BJ (cell line): Measurements from ENCODE around the gene RAB35. TPM values are rescaled to one million over a fixed set of nuclear protein-coding genes. Genes with fewer than 3 reads are reported as not detected.

Experiments
- CTCF ChIA-PET: fragments of 350-600 bp; formaldehyde crosslinking; extraction: SDS; loops from one replicate; lab custom pipeline; 2021; ENCODE audit warnings: antibody characterized with exemption, inconsistent platforms; lab: Yijun Ruan, JAX
- POLR2A ChIA-PET: fragments of 300-600 bp; sonication (Branson Sonifier 250); formaldehyde crosslinking; extraction: SDS; loops from one replicate; lab custom pipeline; 2021; ENCODE audit warnings: antibody characterized with exemption; lab: Charles Lee
- DNase-seq: peaks from one replicate; pipeline ENCODE4 v3.0.0-alpha.2; 2011; ENCODE audit warnings: low read depth
- H3K27me3 ChIP-seq: 2 replicates; pipeline ENCODE4 v1.6.0; 2011; ENCODE audit warnings: low read length; ENCODE audit not compliant: control insufficient read depth, insufficient read depth
- H3K36me3 ChIP-seq: 2 replicates; pipeline ENCODE4 v1.5.1; 2011; ENCODE audit warnings: low read length; ENCODE audit not compliant: control insufficient read depth, insufficient read depth
- H3K4me3 ChIP-seq: 2 replicates; pipeline ENCODE4 v1.5.1; 2011; ENCODE audit warnings: low read depth, mild to moderate bottlenecking, control low read depth, low read length
- polyA plus RNA-seq: library from polyadenylated mRNA; depleted of rRNA; stranded (reverse); fragments of >200 nt; gene quantifications from 2 replicates; pipeline ENCODE4 v1.2.3, GENCODE V29; 2011
- TF ChIP-seq, protein P1 (sequence below): IDR thresholded peaks from 2 replicates; pipeline ENCODE4 v1.5.1; 2011; ENCODE audit warnings: low read depth, mild to moderate bottlenecking, control low read depth, inconsistent platforms, low read length, moderate library complexity; ENCODE audit not compliant: insufficient read depth

The RAB35 gene
- polyA plus RNA-seq, 1 experiment = 50.3 TPM

DNA sequence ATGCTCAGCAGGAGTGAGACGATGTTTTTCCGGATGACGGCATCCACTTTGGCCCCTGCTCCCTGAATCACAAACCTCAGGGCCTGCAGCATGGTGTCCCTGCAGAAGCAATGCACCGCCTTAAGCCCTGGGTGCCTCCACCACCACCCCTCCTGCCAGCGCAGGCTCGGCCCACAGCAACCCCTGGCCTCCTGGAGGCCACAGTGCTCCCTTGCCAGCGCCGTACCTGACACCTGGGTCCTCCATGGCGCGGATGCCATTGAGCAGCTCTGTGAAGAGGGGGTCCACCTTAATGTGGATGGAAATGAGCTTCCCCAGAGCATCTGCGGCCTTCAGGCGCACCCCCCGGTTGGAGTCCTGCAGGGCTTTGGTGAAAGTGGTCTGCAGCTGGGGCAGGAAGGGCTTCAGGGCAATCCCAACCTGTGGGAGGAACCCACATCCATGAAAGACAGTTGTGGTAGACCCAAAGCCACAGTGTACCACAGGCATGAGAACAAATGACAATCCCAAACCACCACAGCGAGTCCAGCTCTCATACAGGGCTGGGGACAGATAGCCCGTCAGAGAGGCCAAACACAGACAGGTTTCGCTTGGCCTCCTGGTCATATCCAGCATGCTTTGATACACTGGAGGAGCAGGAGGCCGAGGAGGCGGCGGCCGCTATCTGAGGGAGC lies 17.9 kb upstream of the RAB35 start:
- Histone ChIP-seq H3K27me3 (no peaks in the 10 kb centered on the region), H3K4me3 (no peak overlapping the region), H3K36me3 (peaks cover 69% of the 10 kb centered on the region)
- DNase-seq = no peak
- TF ChIP-seq, protein P1, sequence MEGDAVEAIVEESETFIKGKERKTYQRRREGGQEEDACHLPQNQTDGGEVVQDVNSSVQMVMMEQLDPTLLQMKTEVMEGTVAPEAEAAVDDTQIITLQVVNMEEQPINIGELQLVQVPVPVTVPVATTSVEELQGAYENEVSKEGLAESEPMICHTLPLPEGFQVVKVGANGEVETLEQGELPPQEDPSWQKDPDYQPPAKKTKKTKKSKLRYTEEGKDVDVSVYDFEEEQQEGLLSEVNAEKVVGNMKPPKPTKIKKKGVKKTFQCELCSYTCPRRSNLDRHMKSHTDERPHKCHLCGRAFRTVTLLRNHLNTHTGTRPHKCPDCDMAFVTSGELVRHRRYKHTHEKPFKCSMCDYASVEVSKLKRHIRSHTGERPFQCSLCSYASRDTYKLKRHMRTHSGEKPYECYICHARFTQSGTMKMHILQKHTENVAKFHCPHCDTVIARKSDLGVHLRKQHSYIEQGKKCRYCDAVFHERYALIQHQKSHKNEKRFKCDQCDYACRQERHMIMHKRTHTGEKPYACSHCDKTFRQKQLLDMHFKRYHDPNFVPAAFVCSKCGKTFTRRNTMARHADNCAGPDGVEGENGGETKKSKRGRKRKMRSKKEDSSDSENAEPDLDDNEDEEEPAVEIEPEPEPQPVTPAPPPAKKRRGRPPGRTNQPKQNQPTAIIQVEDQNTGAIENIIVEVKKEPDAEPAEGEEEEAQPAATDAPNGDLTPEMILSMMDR = no peak
- POLR2A ChIA-PET = no interaction called here
- CTCF ChIA-PET = no interaction called here

DNA sequence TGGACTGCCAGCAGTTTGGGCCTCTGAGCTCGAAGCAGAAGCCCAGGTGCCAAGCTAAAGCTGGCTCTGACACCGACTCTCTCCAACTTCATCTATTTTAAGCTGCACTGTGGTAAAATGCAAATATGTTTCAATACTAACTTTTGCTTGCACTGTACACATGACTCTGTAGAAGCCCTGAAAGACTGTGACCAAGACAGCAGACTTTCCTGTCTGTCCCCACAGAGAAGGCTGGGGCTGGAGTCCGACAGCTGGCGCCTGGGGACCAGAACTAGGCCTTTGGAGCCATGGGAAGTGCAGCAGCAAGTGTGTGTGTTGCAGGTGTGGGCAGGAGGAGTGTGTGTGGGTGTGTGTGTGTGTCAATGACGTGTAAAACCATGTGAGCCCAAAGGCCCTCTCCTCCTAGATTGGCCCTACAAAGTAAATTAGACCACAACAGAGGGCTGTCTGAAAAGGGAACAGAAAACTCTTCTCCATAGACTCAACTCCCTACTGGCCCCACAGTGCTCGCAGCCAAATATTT lies 16.4 kb upstream of the RAB35 start:
- DNase-seq = no peak

DNA sequence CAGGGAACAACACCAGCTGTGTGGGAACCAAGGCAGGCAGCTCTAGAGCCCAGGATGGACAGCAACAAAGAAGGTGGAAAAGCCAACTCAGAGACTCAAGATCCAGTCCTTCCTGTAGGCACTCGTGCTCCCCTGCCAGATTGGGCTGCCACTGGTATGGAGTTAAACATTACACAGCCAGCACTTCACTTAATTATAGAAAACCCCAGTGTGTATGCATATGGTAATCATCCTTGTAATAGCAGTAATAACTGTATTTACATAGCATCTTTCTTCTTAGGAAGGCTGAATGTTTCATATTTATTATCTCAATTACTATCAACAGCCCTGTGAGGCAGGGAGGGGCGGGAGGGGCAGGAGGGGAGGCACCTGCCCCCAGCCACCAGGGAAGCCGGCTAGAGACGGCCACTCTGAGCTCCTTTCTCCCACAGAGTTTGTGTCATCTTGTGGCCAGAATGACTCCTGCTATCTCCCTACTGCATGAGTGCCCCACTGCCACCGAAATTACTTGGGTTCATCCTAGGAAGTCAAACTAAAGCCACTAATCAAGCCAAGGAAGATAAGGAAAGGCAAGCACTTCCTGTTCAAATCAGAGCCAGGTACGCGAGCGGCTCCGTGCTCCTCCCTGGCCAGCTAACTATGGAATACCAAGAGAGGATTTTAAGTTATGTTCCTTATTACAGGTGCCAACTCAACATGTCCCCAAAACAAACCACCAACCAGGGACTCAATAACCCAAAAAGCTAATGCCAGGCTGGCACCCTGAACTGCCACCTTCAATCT lies 15.7 kb upstream of the RAB35 start:
- ChIA-PET CTCF (no interaction called here), POLR2A (no interaction called here)

More for the DNA sequence above, 16.4 kb upstream of the RAB35 start:
- H3K36me3 ChIP-seq = peaks cover 66% of the 10 kb centered on the region
- no peaks in the 10 kb centered on the region for H3K27me3 ChIP-seq
- ChIA-PET CTCF (interaction anchor here (0.7 kb wide), 1 partner anchor 13 kb away, joined by 3 read pairs; no protein-coding TSS in a partner anchor), POLR2A (no interaction called here)
- no peak overlapping the region for H3K4me3 ChIP-seq
- TF ChIP-seq, protein P1 = no peak

DNA sequence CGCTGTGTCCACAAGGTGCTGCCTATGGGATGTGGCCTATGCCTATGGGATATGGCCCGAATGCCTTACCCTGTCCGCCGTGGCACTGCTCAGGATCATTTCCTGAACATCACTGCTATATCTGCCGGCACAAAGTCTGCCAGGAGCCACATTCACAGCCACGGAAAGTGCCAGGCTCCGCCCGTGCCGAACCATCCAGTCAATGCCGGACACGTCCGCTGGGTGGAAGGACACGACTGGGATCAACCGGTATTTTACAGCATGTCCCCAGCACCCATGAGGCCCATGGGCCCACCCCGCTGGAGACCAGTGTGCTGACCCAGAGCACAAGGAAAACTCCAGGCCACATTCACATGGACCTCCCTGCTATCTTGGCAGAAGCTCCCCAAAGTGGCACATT lies 14.6 kb upstream of the RAB35 start:
- POLR2A ChIA-PET = interaction anchor here (0.6 kb wide), 1 partner anchor 324 kb away, joined by 6 read pairs; no protein-coding TSS in a partner anchor
- CTCF ChIA-PET = no interaction called here

More for the DNA sequence above, 15.7 kb upstream of the RAB35 start:
- peaks cover 62% of the 10 kb centered on the region for H3K36me3 ChIP-seq
- H3K27me3 ChIP-seq = no peaks in the 10 kb centered on the region
- DNase-seq = no peak
- TF ChIP-seq, protein P1 = no peak
- no peak overlapping the region for H3K4me3 ChIP-seq

More for the DNA sequence above, 14.6 kb upstream of the RAB35 start:
- TF ChIP-seq, protein P1 = no peak
- Histone ChIP-seq H3K27me3 (no peaks in the 10 kb centered on the region), H3K36me3 (peaks cover 53% of the 10 kb centered on the region), H3K4me3 (no peak overlapping the region)
- no peak for DNase-seq
